GM23338 (cell line): ENCODE results near the gene GPC6. TPM values are rescaled to one million over a fixed set of nuclear protein-coding genes. Genes with fewer than 3 reads are reported as not detected.

ENCODE experiments used
- ATAC-seq: fragments of 200-7000 bp; cut with Tn5 transposase; 3 replicates; pipeline ENCODE4 v1.9.1; 2020
- DNase-seq: peaks from one replicate; pipeline ENCODE4 v3.0.0-alpha.2; 2015; ENCODE audit warnings: low spot score
- H2AFZ ChIP-seq: fragments of 200-600 bp; sonication (generic); 2 replicates; pipeline ENCODE4 v1.8.0; 2016; ENCODE audit warnings: antibody characterized with exemption, mild to moderate bottlenecking, moderate library complexity
- H3F3A ChIP-seq: fragments of 200-600 bp; sonication (generic); replicated peaks from 2 replicates; pipeline ENCODE4 v1.8.0; 2017; ENCODE audit warnings: antibody characterized with exemption, mixed run types, low read depth
- H3K27ac ChIP-seq: fragments of 200-600 bp; sonication (generic); 2 replicates; pipeline ENCODE4 v1.6.1; 2016; ENCODE audit warnings: low read depth
- H3K27me3 ChIP-seq: fragments of 200-600 bp; sonication (generic); 2 replicates; pipeline ENCODE4 v1.8.0; 2016; ENCODE audit warnings: mild to moderate bottlenecking, mixed run types, moderate library complexity; ENCODE audit not compliant: insufficient read depth
- H3K36me3 ChIP-seq: fragments of 200-600 bp; sonication (generic); 2 replicates; pipeline ENCODE4 v1.8.0; 2016; ENCODE audit warnings: mild to moderate bottlenecking; ENCODE audit not compliant: insufficient read depth
- H3K4me1 ChIP-seq: fragments of 200-600 bp; sonication (generic); 2 replicates; pipeline ENCODE4 v1.8.0; 2016; ENCODE audit warnings: mild to moderate bottlenecking, moderate library complexity; ENCODE audit not compliant: insufficient read depth
- H3K4me2 ChIP-seq: fragments of 200-600 bp; sonication (generic); 2 replicates; pipeline ENCODE4 v1.7.1; 2017; ENCODE audit warnings: mixed run types
- H3K4me3 ChIP-seq: fragments of 200-600 bp; sonication (generic); 2 replicates; pipeline ENCODE4 v1.6.1; 2016; ENCODE audit warnings: mixed run types
- H3K79me2 ChIP-seq: fragments of 200-600 bp; sonication (generic); replicated peaks from 2 replicates; pipeline ENCODE4 v1.8.0; 2017; ENCODE audit warnings: mild to moderate bottlenecking; ENCODE audit not compliant: insufficient read depth
- H3K9me2 ChIP-seq: fragments of 200-600 bp; sonication (generic); 2 replicates; pipeline ENCODE4 v1.8.0; 2017; ENCODE audit not compliant: insufficient read depth
- H4K20me1 ChIP-seq: fragments of 200-600 bp; sonication (generic); replicated peaks from 2 replicates; pipeline ENCODE4 v1.8.0; 2017; ENCODE audit warnings: mild to moderate bottlenecking; ENCODE audit not compliant: insufficient read depth
- H3K27ac Mint-ChIP-seq: 2 replicates; pipeline ENCODE4 v1.8.0; 2020; ENCODE audit warnings: inconsistent platforms, mild to moderate bottlenecking, moderate library complexity, mixed read lengths
- H3K27me3 Mint-ChIP-seq: 3 replicates; pipeline ENCODE4 v1.8.0; 2022; ENCODE audit warnings: low read depth, mild to moderate bottlenecking, moderate library complexity, mixed read lengths, inconsistent platforms; ENCODE audit not compliant: insufficient read depth, poor library complexity
- H3K36me3 Mint-ChIP-seq: 3 replicates; pipeline ENCODE4 v1.8.0; 2021; ENCODE audit warnings: low read depth, mild to moderate bottlenecking, inconsistent platforms, moderate library complexity, mixed read lengths
- H3K4me1 Mint-ChIP-seq: 3 replicates; pipeline ENCODE4 v1.8.0; 2020; ENCODE audit warnings: mild to moderate bottlenecking, inconsistent platforms, mixed read lengths
- H3K4me3 Mint-ChIP-seq: 3 replicates; pipeline ENCODE4 v1.8.0; 2021; ENCODE audit warnings: moderate library complexity, mild to moderate bottlenecking, inconsistent platforms, mixed read lengths
- H3K9me3 Mint-ChIP-seq: 3 replicates; pipeline ENCODE4 v1.8.0; 2020; ENCODE audit warnings: moderate library complexity, mild to moderate bottlenecking, inconsistent platforms, mixed read lengths
- CREB1 ChIP-seq: fragments of 250-450 bp; sonication (Bioruptor Pico); IDR thresholded peaks from 2 replicates; pipeline ENCODE4 v1.5.0; 2020; ENCODE audit warnings: low read depth, mild to moderate bottlenecking, moderate library complexity
- CTCF ChIP-seq, 2 experiments: fragments of 200-600 bp in 1 of 2; sonication (generic) in 1 of 2; conservative IDR thresholded peaks; 2 replicates each; pipeline versions ENCODE4 v1.5.1 to v1.6.1; 2016 to 2017; ENCODE audit warnings: antibody characterized with exemption in 2 of 2, low read depth in 2 of 2, mild to moderate bottlenecking in 2 of 2, moderate library complexity in 1 of 2
- EZH2 ChIP-seq: fragments of 200-600 bp; sonication (generic); IDR thresholded peaks from one replicate; pipeline ENCODE4 v1.8.0; 2017; ENCODE audit warnings: antibody characterized with exemption, mild to moderate bottlenecking, low read depth; ENCODE audit not compliant: unreplicated experiment
- EZH2phosphoT487 ChIP-seq: fragments of 200-600 bp; sonication (generic); IDR thresholded peaks from one replicate; pipeline ENCODE4 v1.8.1; 2018; ENCODE audit warnings: antibody characterized with exemption; ENCODE audit not compliant: unreplicated experiment
- JUNB ChIP-seq: IDR thresholded peaks from one replicate; pipeline ENCODE4 v1.6.1; 2016; ENCODE audit warnings: antibody characterized with exemption; ENCODE audit not compliant: unreplicated experiment
- NANOG ChIP-seq: IDR thresholded peaks from 2 replicates; pipeline ENCODE4 v1.6.1; 2016; ENCODE audit warnings: antibody characterized with exemption, borderline replicate concordance
- POLR2AphosphoS5 ChIP-seq: IDR thresholded peaks from 2 replicates; pipeline ENCODE4 v1.6.1; 2016; ENCODE audit warnings: antibody characterized with exemption, low read depth
- STAT1 ChIP-seq: IDR thresholded peaks from one replicate; pipeline ENCODE4 v1.6.1; 2016; ENCODE audit warnings: antibody characterized with exemption; ENCODE audit not compliant: unreplicated experiment
- ZNF114 ChIP-seq: fragments of 250-450 bp; sonication (Bioruptor Pico); IDR thresholded peaks from 2 replicates; pipeline ENCODE4 v1.5.0; 2020; ENCODE audit warnings: mild to moderate bottlenecking, moderate library complexity
- ZNF331 ChIP-seq: fragments of 250-450 bp; sonication (Bioruptor Pico); IDR thresholded peaks from 2 replicates; pipeline ENCODE4 v1.5.0; 2020; ENCODE audit warnings: low read depth, mild to moderate bottlenecking, moderate library complexity
- ZNF462 ChIP-seq: fragments of 250-450 bp; sonication (Bioruptor Pico); IDR thresholded peaks from 2 replicates; pipeline ENCODE4 v1.5.0; 2020; ENCODE audit warnings: mild to moderate bottlenecking, moderate library complexity
- polyA plus RNA-seq: library from polyadenylated mRNA; unstranded; fragments of >200 nt; fragmentation: Nextera tagmentation; extraction: Ambion mirVana; gene quantifications from 2 replicates; pipeline ENCODE4 v1.2.1, GENCODE V29; 2016
- total RNA-seq: library from RNA; depleted of rRNA; stranded (reverse); fragments of >200 nt; shearing (Covaris generic); gene quantifications from 2 replicates; pipeline ENCODE4 v1.2.3, GENCODE V29; 2014
- TF ChIP-seq, protein P1 (sequence below): IDR thresholded peaks from one replicate; pipeline ENCODE4 v1.6.1; 2018; ENCODE audit warnings: antibody characterized with exemption; ENCODE audit not compliant: unreplicated experiment
- TF ChIP-seq, protein P2 (sequence below): IDR thresholded peaks from 2 replicates; pipeline ENCODE4 v1.6.1; 2016; ENCODE audit warnings: antibody characterized with exemption

Gene GPC6
- total and polyA plus RNA-seq, 2 experiments from 2014 or later, result 6.4 to 28.6 TPM

DNA sequence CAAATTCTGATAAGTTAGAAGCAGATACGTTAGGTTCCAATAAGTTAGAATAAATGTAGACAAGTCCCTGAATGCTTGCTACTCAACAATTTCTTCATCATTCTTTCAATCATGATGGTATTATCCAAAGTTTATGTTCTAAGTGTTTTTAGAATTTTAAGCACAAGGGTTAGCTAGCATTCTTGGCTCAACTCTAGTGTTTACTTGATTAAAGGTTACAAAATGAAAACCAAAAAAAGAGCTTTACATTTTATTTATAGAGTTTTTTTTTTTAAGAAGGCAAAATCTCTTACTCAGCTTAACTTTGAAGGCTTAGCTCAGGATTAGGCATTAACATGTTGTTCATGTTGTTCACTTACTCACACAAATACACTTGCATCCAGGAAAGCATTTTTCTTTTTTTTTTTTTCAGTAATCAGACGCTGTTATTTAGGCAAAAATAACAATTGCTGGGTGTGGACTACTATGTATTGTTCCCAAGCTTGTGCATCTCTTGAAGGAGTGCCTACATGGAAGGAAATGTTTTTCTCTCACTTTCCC is 832.3 kb downstream of the GPC6 start:
- Mint-ChIP-seq H3K4me1 (peaks cover 3% of the 10 kb centered on the region; the same call in 2 of the 3 replicates), H3K27ac (no peak overlapping the region), H3K27me3 (no peaks in the 10 kb centered on the region), H3K4me3 (no peak overlapping the region), H3K36me3 (no peaks in the 10 kb centered on the region), H3K9me3 (no peaks in the 10 kb centered on the region)
- DNase-seq, result no peak
- TF ChIP-seq EZH2, result no peak
- no peak for TF ChIP-seq ZNF331 (CRISPR knock-in tag)
- no peak for TF ChIP-seq CTCF (conservative IDR thresholded peaks at IDR 0.05; ENCODE audit: low read depth in 2 of 2)
- TF ChIP-seq POLR2AphosphoS5, result no peak
- TF ChIP-seq CREB1 (CRISPR knock-in tag), result no peak
- no peak for TF ChIP-seq ZNF462 (CRISPR knock-in tag)
- no peak for TF ChIP-seq JUNB
- no peak for TF ChIP-seq STAT1
- TF ChIP-seq EZH2phosphoT487, result no peak
- TF ChIP-seq, protein P1, sequence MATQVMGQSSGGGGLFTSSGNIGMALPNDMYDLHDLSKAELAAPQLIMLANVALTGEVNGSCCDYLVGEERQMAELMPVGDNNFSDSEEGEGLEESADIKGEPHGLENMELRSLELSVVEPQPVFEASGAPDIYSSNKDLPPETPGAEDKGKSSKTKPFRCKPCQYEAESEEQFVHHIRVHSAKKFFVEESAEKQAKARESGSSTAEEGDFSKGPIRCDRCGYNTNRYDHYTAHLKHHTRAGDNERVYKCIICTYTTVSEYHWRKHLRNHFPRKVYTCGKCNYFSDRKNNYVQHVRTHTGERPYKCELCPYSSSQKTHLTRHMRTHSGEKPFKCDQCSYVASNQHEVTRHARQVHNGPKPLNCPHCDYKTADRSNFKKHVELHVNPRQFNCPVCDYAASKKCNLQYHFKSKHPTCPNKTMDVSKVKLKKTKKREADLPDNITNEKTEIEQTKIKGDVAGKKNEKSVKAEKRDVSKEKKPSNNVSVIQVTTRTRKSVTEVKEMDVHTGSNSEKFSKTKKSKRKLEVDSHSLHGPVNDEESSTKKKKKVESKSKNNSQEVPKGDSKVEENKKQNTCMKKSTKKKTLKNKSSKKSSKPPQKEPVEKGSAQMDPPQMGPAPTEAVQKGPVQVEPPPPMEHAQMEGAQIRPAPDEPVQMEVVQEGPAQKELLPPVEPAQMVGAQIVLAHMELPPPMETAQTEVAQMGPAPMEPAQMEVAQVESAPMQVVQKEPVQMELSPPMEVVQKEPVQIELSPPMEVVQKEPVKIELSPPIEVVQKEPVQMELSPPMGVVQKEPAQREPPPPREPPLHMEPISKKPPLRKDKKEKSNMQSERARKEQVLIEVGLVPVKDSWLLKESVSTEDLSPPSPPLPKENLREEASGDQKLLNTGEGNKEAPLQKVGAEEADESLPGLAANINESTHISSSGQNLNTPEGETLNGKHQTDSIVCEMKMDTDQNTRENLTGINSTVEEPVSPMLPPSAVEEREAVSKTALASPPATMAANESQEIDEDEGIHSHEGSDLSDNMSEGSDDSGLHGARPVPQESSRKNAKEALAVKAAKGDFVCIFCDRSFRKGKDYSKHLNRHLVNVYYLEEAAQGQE, result no peak
- TF ChIP-seq, protein P2, sequence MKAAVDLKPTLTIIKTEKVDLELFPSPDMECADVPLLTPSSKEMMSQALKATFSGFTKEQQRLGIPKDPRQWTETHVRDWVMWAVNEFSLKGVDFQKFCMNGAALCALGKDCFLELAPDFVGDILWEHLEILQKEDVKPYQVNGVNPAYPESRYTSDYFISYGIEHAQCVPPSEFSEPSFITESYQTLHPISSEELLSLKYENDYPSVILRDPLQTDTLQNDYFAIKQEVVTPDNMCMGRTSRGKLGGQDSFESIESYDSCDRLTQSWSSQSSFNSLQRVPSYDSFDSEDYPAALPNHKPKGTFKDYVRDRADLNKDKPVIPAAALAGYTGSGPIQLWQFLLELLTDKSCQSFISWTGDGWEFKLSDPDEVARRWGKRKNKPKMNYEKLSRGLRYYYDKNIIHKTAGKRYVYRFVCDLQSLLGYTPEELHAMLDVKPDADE, result no peak
- TF ChIP-seq ZNF114, result no peak
- no peak for TF ChIP-seq NANOG
- Histone ChIP-seq H3F3A (no peaks in the 10 kb centered on the region), H3K27me3 (no peaks in the 10 kb centered on the region), H2AFZ (no peak overlapping the region), H3K36me3 (no peaks in the 10 kb centered on the region), H3K79me2 (no peaks in the 10 kb centered on the region), H4K20me1 (no peaks in the 10 kb centered on the region), H3K27ac (no peak overlapping the region), H3K4me2 (no peak overlapping the region), H3K4me3 (no peak overlapping the region), H3K4me1 (no peaks in the 10 kb centered on the region), H3K9me2 (no peaks in the 10 kb centered on the region)
- no peak for ATAC-seq
